SK-N-SH treated with all-trans-retinoic acid at 6 μM for 48 hours (cell line): ENCODE results near the gene C1orf105.

ENCODE experiments used
- ATAC-seq: fragments of 200-7000 bp; cut with Tn5 transposase; 3 replicates; pipeline ENCODE4 v1.9.1; 2020; ENCODE audit warnings: mild to moderate bottlenecking, moderate library complexity
- ARNTL ChIP-seq: fragments of 450-650 bp; formaldehyde crosslinking; IDR thresholded peaks from 2 replicates; pipeline ENCODE4 v1.5.0; 2020; ENCODE audit warnings: low read depth, mild to moderate bottlenecking, moderate library complexity, borderline replicate concordance
- CREB5 ChIP-seq: fragments of 250-450 bp; sonication (Bioruptor Pico); IDR thresholded peaks from 2 replicates; pipeline ENCODE4 v1.5.1; 2020; ENCODE audit warnings: low read depth, mild to moderate bottlenecking, moderate library complexity
- CSDC2 ChIP-seq: fragments of 250-450 bp; sonication (Bioruptor Pico); IDR thresholded peaks from 2 replicates; pipeline ENCODE4 v1.5.0; 2020; ENCODE audit warnings: mild to moderate bottlenecking, moderate library complexity
- CSRNP3 ChIP-seq: fragments of 250-450 bp; sonication (Bioruptor Pico); IDR thresholded peaks from 2 replicates; pipeline ENCODE4 v1.5.1; 2021; ENCODE audit warnings: mild to moderate bottlenecking, moderate library complexity
- ESRRG ChIP-seq: fragments of 250-450 bp; sonication (Bioruptor Pico); IDR thresholded peaks from 2 replicates; pipeline ENCODE4 v1.6.1; 2021; ENCODE audit warnings: mild to moderate bottlenecking
- GLIS3 ChIP-seq: fragments of 250-450 bp; sonication (Bioruptor Pico); IDR thresholded peaks from 2 replicates; pipeline ENCODE4 v1.5.0; 2020; ENCODE audit warnings: mild to moderate bottlenecking, moderate library complexity
- ISL1 ChIP-seq: fragments of 250-450 bp; sonication (Bioruptor Pico); IDR thresholded peaks from 2 replicates; pipeline ENCODE4 v2.1.2; 2022; ENCODE audit warnings: mild to moderate bottlenecking, moderate library complexity
- OSR1 ChIP-seq: fragments of 250-450 bp; sonication (Bioruptor Pico); IDR thresholded peaks from 2 replicates; pipeline ENCODE4 v1.8.0; 2022; ENCODE audit warnings: moderate library complexity, mild to moderate bottlenecking, inconsistent platforms
- PATZ1 ChIP-seq: fragments of 250-450 bp; sonication (Bioruptor Pico); IDR thresholded peaks from 2 replicates; pipeline ENCODE4 v1.8.0; 2020; ENCODE audit warnings: mild to moderate bottlenecking, moderate library complexity, borderline replicate concordance
- PPARA ChIP-seq: fragments of 250-450 bp; sonication (Bioruptor Pico); IDR thresholded peaks from 2 replicates; pipeline ENCODE4 v1.5.0; 2020; ENCODE audit warnings: mild to moderate bottlenecking, borderline replicate concordance
- RARB ChIP-seq: fragments of 250-450 bp; sonication (Bioruptor Pico); IDR thresholded peaks from 2 replicates; pipeline ENCODE4 v1.8.0; 2021; ENCODE audit warnings: mild to moderate bottlenecking, moderate library complexity
- SNAI2 ChIP-seq: fragments of 250-450 bp; sonication (Bioruptor Pico); IDR thresholded peaks from 2 replicates; pipeline ENCODE4 v1.5.0; 2020; ENCODE audit warnings: mild to moderate bottlenecking, moderate library complexity
- TCF4 ChIP-seq: fragments of 250-450 bp; sonication (Bioruptor Pico); IDR thresholded peaks from 2 replicates; pipeline ENCODE4 v1.8.0; 2021; ENCODE audit warnings: mild to moderate bottlenecking, moderate library complexity, borderline replicate concordance
- TOX ChIP-seq: fragments of 250-450 bp; sonication (Bioruptor Pico); IDR thresholded peaks from 2 replicates; pipeline ENCODE4 v1.8.0; 2021; ENCODE audit warnings: mild to moderate bottlenecking, moderate library complexity, borderline replicate concordance
- ZC3H10 ChIP-seq: fragments of 250-450 bp; sonication (Bioruptor Pico); IDR thresholded peaks from 2 replicates; pipeline ENCODE4 v1.5.1; 2021; ENCODE audit warnings: mild to moderate bottlenecking, moderate library complexity
- ZFP3 ChIP-seq: fragments of 250-450 bp; sonication (Bioruptor Pico); IDR thresholded peaks from 2 replicates; pipeline ENCODE4 v1.5.0; 2020; ENCODE audit warnings: mild to moderate bottlenecking, moderate library complexity
- ZFP30 ChIP-seq: fragments of 450-650 bp; formaldehyde crosslinking; IDR thresholded peaks from 2 replicates; pipeline ENCODE4 v1.5.0; 2022; ENCODE audit warnings: mild to moderate bottlenecking, moderate library complexity
- ZNF565 ChIP-seq: fragments of 450-650 bp; formaldehyde crosslinking; conservative IDR thresholded peaks from 2 replicates; pipeline ENCODE4 v1.5.0; 2020; ENCODE audit warnings: low read depth, mild to moderate bottlenecking, moderate library complexity
- ZNF8 ChIP-seq: fragments of 450-650 bp; formaldehyde crosslinking; IDR thresholded peaks from 2 replicates; pipeline ENCODE4 v1.5.0; 2020; ENCODE audit warnings: mild to moderate bottlenecking, moderate library complexity
- TF ChIP-seq, protein P1 (sequence below): fragments of 250-450 bp; sonication (Bioruptor Pico); IDR thresholded peaks from 2 replicates; pipeline ENCODE4 v1.8.0; 2021; ENCODE audit warnings: low read depth, mild to moderate bottlenecking, moderate library complexity, borderline replicate concordance

Gene C1orf105

GRCh38 chr1:172390683-172391551 lies 29.6 kb upstream of the C1orf105 start:
- peak; percentile 59 for ATAC-seq

GRCh38 chr1:172391976-172392375 lies 28.5 kb upstream of the C1orf105 start:
- TF ChIP-seq CSRNP3 (CRISPR knock-in tag) (no peak), ZFP3 (CRISPR knock-in tag) (no peak), ESRRG (CRISPR knock-in tag) (no peak), TOX (CRISPR knock-in tag) (no peak; the same call in 1 of the 2 replicates), ZNF8 (CRISPR knock-in tag) (no peak), RARB (CRISPR knock-in tag) (no peak), ZFP30 (CRISPR knock-in tag) (no peak)
- ATAC-seq: peak; percentile 60; the same call in 2 of the 3 replicates

More at GRCh38 chr1:172390683-172391551, 29.6 kb upstream of the C1orf105 start:
- TF ChIP-seq TOX (CRISPR knock-in tag) (no peak), CSDC2 (CRISPR knock-in tag) (no peak), ESRRG (CRISPR knock-in tag) (no peak), SNAI2 (no peak), ARNTL (no peak), ISL1 (CRISPR knock-in tag) (no peak), PATZ1 (CRISPR knock-in tag) (no peak), ZFP30 (CRISPR knock-in tag) (no peak), ZNF8 (CRISPR knock-in tag) (no peak), CREB5 (CRISPR knock-in tag) (no peak), ZNF565 (CRISPR knock-in tag) (no peak)

DNA sequence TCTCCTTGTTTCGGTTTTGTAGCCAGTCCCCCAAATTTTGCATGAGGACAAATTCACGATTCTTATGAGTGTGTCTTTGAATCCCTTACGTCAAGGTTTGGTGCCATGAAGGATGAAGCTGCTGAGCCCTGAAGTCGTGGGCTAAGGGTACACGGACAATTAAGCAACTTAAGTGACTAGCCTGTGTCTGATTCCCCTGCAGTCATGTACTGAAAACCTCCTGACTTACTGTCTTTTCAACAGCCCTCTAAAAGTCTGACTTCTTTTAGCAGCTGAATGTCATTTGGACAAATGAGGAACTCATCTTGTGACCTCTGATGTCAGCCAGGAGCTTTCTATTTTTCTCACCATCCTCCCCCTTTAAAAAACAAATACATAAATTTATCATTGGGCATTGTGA lies 27.1 kb upstream of the C1orf105 start:
- ATAC-seq: no peak

More for the DNA sequence above, 27.1 kb upstream of the C1orf105 start:
- TF ChIP-seq ZNF8 (CRISPR knock-in tag): no peak
- TF ChIP-seq CSRNP3 (CRISPR knock-in tag): no peak
- TF ChIP-seq ZC3H10 (CRISPR knock-in tag): no peak
- no peak for TF ChIP-seq PATZ1 (CRISPR knock-in tag)
- no peak for TF ChIP-seq CSDC2 (CRISPR knock-in tag)
- no peak for TF ChIP-seq RARB (CRISPR knock-in tag)
- no peak for TF ChIP-seq GLIS3 (CRISPR knock-in tag)
- TF ChIP-seq, protein P1, sequence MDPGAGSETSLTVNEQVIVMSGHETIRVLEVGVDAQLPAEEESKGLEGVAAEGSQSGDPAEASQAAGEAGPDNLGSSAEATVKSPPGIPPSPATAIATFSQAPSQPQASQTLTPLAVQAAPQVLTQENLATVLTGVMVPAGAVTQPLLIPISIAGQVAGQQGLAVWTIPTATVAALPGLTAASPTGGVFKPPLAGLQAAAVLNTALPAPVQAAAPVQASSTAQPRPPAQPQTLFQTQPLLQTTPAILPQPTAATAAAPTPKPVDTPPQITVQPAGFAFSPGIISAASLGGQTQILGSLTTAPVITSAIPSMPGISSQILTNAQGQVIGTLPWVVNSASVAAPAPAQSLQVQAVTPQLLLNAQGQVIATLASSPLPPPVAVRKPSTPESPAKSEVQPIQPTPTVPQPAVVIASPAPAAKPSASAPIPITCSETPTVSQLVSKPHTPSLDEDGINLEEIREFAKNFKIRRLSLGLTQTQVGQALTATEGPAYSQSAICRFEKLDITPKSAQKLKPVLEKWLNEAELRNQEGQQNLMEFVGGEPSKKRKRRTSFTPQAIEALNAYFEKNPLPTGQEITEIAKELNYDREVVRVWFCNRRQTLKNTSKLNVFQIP (CRISPR knock-in tag): no peak
- no peak for TF ChIP-seq TCF4
- TF ChIP-seq ZNF565 (CRISPR knock-in tag): no peak
- no peak for TF ChIP-seq ZFP3 (CRISPR knock-in tag)
- no peak for TF ChIP-seq ZFP30 (CRISPR knock-in tag)
- no peak for TF ChIP-seq ESRRG (CRISPR knock-in tag)
- TF ChIP-seq OSR1: no peak
- TF ChIP-seq PPARA (CRISPR knock-in tag): no peak
